Measurements from ENCODE around the gene GMDS.

GMDS gene

DNA sequence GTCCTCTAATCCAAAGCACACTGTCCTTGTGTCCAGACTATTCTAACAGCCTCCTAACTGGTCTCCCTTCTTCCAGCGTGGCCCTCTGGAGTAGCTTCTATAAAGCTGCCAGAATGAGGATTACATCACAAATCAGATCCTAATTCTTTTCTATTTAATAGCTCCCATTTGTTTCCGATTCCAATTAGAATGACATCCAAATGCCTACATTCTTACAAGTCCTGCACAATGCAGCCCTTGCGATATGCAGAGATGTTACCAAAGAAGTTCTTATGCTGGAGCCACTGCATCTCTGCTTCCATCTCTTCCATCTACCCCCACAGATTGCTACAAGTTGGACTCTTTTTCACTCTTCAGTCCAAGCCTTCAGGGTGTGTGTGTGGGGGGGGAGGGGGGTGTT lies 40.0 kb downstream of the GMDS start:
- no peak overlapping the region for H3K4me3 ChIP-seq
- H3K4me1 ChIP-seq = peaks cover 0 to 4% (median 0%) of the 10 kb centered on the region in 4 donors
- H3K36me3 ChIP-seq = no peaks in the 10 kb centered on the region
- no peaks in the 10 kb centered on the region for H3K27me3 ChIP-seq
- intact Hi-C loops (cut with DNase I; ENCODE audit: low total_unique reads) = no loop called here
- TF ChIP-seq, protein P1, sequence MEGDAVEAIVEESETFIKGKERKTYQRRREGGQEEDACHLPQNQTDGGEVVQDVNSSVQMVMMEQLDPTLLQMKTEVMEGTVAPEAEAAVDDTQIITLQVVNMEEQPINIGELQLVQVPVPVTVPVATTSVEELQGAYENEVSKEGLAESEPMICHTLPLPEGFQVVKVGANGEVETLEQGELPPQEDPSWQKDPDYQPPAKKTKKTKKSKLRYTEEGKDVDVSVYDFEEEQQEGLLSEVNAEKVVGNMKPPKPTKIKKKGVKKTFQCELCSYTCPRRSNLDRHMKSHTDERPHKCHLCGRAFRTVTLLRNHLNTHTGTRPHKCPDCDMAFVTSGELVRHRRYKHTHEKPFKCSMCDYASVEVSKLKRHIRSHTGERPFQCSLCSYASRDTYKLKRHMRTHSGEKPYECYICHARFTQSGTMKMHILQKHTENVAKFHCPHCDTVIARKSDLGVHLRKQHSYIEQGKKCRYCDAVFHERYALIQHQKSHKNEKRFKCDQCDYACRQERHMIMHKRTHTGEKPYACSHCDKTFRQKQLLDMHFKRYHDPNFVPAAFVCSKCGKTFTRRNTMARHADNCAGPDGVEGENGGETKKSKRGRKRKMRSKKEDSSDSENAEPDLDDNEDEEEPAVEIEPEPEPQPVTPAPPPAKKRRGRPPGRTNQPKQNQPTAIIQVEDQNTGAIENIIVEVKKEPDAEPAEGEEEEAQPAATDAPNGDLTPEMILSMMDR (IDR thresholded peaks at IDR 0.05) = no peak
- no peak overlapping the region for H3K27ac ChIP-seq
- no peaks in the 10 kb centered on the region for H3K9me3 ChIP-seq
- DNase-seq = no peak

DNA sequence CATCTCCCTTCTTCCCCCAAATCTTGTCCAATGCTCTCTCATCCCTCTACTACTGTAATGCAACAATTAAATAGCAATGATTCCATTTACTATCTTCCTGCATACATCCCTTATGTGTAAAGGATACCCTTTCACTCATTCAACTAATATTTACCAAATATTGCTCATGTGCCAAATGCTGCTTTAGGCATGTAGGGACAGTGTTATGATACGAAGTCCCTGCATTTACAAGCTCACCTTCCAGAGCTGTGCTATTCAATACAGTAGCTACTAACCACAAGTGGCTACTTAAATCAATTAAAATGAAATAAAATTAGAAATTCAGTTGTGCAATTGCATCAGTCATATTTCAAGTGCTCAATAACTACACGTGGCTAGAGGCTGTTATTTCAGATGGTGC lies 41.1 kb downstream of the GMDS start:
- peaks cover 0 to 4% (median 0%) of the 10 kb centered on the region in 4 donors for H3K4me1 ChIP-seq
- TF ChIP-seq, protein P1 (IDR thresholded peaks at IDR 0.05) = no peak
- H3K4me3 ChIP-seq = no peak overlapping the region
- no peaks in the 10 kb centered on the region for H3K9me3 ChIP-seq
- H3K27ac ChIP-seq = no peak overlapping the region
- H3K36me3 ChIP-seq = no peaks in the 10 kb centered on the region
- DNase-seq = no peak
- intact Hi-C loops (cut with DNase I; ENCODE audit: low total_unique reads) = no loop called here
- H3K27me3 ChIP-seq = no peaks in the 10 kb centered on the region

DNA sequence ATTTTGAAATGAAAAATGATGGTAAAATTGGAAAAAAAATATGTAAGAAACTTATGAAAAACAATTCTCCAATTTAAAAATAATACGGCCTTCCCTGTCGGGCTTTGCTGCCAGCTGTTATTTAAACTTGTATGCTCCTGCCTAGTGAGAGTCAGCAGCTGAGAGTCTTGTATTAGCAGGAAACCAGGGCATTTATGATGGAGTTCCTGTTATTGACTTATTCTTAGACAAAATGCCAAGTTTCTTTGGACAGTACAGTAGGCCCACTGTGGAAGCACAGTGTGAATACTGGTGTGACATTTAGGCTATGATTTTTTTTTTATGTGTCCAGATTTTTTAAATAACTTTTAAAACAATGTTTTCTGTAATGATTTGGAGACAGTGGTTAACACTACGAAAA lies 42.1 kb downstream of the GMDS start:
- intact Hi-C loops (cut with DNase I; ENCODE audit: low total_unique reads) = no loop called here
- H3K4me1 ChIP-seq = peaks cover 0 to 4% (median 0%) of the 10 kb centered on the region in 4 donors
- no peak for DNase-seq
- no peaks in the 10 kb centered on the region for H3K9me3 ChIP-seq
- no peak overlapping the region for H3K4me3 ChIP-seq
- H3K27me3 ChIP-seq = no peaks in the 10 kb centered on the region
- TF ChIP-seq, protein P1 (IDR thresholded peaks at IDR 0.05) = no peak
- H3K27ac ChIP-seq = no peak overlapping the region
- H3K36me3 ChIP-seq = no peaks in the 10 kb centered on the region

DNA sequence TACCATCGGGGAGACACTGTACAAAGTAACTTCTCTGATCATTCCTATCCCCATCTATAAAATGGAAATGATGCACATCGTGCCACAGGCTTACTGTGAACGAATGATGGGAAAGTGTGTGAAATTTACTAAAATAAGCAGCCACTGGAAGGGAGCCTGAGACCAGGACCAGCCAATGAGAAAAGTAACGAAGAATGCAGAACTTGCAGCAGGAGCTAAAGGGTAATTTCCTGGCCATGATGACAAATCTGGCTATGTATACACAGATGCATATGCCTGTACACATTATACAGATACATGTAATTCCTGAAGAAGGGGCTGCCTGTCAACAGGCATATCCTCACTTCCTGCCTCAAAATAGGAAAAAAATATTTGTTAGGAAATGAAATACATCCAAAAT lies 47.4 kb downstream of the GMDS start:
- Histone ChIP-seq H3K36me3 (no peaks in the 10 kb centered on the region), H3K27me3 (no peaks in the 10 kb centered on the region), H3K9me3 (no peaks in the 10 kb centered on the region), H3K4me1 (peaks cover 0 to 26% (median 5%) of the 10 kb centered on the region in 4 donors), H3K4me3 (no peak overlapping the region), H3K27ac (no peak overlapping the region)
- intact Hi-C loops (cut with DNase I; ENCODE audit: low total_unique reads) = loop anchor here (5.0 kb wide), 1 partner anchor 596 kb away; no protein-coding TSS in a partner anchor
- TF ChIP-seq, protein P1 (IDR thresholded peaks at IDR 0.05) = no peak
- no peak for DNase-seq

DNA sequence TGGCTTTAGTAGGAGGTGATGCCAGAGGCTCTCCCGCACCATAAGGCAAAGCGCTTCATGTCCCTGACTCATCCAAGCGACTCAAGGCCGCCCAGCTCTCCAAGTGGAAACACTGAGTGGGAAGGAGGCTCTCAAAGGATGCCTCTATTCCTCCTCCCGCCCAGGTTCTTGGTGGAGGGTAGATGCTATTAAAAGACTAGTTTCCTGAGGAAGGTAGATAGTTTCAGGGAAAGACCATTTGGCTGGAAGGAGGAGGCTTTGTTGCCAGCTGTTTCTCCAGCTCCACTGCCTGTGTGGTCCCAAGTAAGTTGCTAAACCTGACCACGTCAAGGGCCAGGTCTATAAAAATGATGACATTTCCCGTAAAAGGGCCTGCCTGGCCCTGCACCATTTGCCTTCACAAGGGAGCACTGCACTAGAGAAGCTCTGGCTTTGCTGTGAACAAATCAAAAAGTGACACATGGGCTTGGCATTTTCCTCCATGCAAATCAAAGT lies 48.2 kb downstream of the GMDS start:
- H3K27ac ChIP-seq = no peak overlapping the region
- intact Hi-C loops (cut with DNase I; ENCODE audit: low total_unique reads) = loop anchor here (5.0 kb wide), 1 partner anchor 595 kb away; no protein-coding TSS in a partner anchor
- TF ChIP-seq, protein P1 (IDR thresholded peaks at IDR 0.05) = no peak
- DNase-seq = peak; percentile 30 to 69
- H3K9me3 ChIP-seq = no peaks in the 10 kb centered on the region
- no peaks in the 10 kb centered on the region for H3K36me3 ChIP-seq
- H3K4me1 ChIP-seq = peaks cover 0 to 22% (median 5%) of the 10 kb centered on the region in 4 donors
- no peak overlapping the region for H3K4me3 ChIP-seq
- H3K27me3 ChIP-seq = no peaks in the 10 kb centered on the region

Measured in tibial artery (tissue), 4 donors.